ENCODE measurements around the gene ROBO1.

GRCh38 chr3:79111375-79112052 is 656.3 kb downstream of the ROBO1 start:
- TF ChIP-seq CTCF (IDR thresholded peaks at IDR 0.05; ENCODE audit: insufficient read depth, low read depth, low read length) (no peak), EZH2 (IDR thresholded peaks at IDR 0.05; ENCODE audit: insufficient read depth, low read length) (no peak)
